ENCODE data around the gene KLHL26.

The KLHL26 gene

DNA sequence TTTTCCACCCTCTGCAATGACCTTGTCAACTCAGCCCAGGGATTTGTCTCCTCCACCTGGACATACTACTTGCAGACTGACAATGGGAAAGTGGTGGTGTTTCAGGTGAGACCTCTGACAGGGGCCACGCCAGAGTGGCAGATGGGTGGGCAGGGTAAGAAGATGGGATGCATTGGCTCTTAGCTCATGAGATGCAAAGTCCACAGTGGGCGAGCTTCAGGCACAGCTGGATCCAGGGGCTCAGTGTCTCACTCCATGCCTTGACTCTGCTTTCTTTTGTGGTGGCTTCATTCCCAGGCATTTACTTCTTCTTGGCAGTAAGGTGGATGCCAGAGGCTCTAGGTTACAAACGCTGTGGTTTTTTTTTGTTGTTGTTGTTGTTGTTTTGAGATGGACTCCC lies 20.8 kb upstream of the KLHL26 start:
- FAIRE-seq: no peak

DNA sequence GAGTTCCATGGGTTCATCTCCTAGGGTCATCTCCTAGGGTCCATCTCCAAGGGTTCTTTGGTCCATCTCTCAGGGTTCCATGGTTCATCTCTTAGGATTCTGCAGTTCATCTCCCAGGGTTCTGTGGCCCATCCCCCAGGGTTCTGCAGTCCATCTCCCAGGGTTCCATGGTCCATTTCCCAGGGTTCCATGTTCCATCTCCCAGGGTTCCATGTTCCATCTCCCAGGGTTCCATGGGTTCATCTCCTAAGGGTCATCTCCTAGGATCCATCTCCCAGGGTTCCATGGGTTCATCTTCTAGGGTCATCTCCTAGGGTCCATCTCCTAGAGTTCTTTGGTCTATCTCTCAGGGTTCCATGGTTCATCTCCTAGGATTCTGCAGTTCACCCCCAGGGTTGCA lies 19.3 kb upstream of the KLHL26 start:
- FAIRE-seq: no peak

DNA sequence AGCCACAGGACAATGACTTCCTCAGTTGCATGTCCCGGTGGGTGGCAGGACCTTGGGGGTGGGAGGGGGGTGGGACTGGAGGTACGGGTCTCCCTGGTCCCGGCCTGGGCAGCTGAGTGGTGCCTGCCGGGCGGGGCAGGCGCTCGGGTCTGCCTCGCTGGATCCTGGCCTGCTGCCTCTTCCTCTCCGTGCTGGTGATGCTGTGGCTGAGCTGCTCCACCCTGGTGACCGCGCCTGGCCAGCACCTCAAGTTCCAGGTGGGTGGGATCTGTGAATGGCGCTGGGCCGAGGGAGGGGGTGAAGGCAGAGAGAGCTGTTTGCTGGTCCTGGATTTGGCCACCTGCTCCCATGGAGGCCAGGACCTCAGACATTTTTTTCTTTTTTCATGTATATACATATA lies 18.6 kb upstream of the KLHL26 start:
- no peak for FAIRE-seq

DNA sequence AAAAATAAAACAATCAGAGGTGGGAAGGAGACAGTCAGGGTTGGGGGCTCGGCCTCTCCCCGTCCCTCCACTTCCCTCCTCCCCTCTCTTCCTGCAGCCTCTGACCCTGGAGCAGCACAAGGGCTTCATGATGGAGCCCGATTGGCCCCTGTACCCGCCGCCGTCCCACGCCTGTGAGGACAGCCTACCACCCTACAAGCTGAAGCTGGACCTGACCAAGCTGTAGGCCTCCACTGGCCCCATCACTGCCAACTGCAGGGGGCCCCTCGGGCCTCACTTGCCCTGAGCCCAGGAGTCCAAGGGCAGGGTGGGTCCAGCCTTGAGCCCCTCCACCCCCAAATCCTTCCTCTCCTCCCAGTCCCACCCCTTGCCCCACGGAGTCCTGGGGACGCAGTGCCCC lies 16.5 kb upstream of the KLHL26 start:
- FAIRE-seq: no peak

DNA sequence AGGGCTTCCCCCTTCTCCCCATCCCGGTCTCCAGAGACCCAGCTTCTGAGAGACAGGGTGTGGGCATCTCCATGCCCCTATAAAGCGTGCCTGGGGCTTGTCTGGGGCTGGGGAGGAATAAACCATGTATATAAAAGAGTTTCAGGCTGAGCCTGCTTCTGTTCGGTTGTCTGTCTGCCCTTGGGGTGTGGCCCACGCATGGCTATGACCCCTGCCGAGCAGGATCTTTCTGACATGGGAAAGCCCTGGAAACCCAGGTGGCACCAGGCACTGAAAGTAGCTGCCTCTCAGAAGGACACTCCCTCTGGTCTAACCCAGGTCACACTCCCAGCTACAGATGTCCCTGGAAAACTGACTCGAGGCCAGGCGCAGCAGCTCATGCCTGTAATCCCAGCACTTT lies 15.9 kb upstream of the KLHL26 start:
- FAIRE-seq: no peak

DNA sequence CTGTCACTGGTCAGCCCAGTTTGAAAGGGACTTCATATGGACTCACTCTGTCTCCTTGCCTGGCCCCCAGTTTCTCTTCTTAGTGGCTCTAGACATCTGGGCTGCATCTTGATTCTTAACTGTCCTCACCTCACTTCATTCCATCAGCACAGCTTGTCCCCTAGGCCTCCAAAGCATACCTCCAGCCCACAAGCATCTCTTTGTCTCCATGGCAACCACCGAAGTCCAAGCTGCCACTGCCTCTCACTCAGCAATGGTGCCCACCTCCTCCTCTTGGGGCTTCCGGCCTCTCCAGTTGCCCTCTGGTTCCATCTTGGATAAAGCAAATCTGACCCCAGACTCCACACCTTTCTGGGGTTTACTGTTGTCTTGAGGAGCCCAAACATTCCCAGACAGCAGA lies 9.9 kb upstream of the KLHL26 start:
- FAIRE-seq: no peak

DNA sequence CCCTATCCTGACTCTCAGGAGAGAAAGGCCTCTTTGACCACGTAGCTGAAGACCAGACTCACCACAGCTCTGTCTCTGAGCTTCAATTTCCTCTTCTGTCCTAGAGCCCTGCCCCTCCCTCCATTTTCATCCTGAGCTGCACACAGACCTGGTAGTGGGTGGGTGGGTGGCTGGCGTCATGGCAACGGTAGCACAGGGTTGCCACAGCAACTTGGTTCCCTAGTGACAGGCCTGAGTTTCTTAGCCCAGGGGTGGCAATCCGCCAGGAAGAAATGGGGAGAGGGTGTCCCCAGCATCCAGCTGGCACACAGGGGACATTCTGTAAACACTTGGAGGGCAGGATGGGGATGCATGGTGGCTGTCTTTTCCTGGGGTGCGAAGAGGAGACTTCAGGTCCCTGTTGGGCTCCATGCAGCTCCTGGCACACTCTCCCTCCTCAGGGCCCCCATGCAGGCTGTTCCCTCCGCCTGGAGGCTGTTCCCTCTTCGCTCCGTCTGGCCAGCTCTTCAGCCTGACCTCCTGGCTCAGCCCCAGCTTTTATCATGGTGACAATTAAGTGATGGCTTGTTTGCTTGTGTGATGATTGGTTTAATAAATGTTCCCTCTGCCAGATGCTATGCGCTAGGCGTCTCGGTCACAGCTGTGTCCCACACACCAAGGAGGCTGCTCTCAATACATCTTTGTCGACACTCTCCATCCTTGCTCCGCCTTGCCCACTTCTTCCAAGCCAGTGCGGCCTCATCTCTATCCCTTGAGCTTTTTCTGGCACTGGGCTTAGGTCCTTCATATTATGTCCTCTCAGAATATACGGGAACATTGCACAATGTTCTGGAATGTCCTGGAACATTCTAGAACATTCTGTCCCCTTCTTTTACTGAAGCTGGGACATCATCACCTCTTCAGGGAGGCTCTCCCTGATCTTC lies 7.4 kb upstream of the KLHL26 start:
- no peak for FAIRE-seq

DNA sequence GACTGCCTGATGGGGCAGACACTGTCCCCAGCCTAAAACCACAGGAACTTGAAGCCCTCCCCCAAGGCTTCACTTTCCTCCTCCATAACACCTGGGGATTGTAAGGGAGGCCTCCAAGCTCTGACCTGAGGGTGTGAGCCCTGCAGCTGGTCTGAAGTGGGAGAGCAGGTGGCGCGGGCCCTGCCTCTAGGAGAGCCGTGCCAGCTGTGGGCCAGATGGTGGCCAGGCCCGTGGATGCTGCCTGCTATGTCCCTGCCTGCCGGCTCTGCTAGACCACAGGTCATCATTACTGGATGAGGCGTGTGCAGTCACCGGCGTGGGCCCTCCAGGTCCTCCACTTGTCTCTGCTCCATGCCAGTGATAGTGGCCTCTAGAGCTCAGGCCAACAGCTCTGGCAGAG lies 3.5 kb upstream of the KLHL26 start:
- no peak for FAIRE-seq

DNA sequence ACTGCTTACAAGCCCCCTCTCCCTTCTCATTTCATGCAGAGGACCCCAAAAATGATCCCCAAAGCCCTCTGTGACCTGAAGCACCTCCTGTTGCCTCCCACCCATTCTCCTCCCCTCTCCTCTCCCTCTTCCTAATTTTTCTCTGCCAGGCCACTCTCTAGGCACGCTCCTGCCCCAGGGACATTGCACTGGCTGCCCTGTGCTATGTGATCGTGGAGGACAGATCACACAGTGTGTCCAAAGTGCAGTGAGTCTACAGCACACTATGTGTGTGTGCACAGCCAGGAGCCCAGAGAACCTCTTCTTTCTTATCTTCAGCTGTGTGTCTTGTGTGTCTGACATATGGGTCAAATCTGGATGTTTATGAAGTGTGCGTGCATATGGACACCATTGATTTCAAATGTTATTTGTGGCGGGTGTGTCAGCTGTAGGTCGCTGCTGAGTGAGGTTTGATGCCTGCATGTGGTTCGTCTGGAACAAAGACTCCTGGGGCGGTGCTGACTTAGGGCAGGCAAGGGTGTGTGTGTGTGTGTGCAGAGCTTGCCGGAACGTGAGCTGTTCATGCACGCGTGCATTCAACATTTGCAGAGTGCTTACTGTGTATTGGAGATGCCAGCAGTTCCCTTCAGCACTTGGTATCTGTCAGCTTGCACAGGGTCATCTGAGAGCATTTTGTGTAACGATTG lies 2.1 kb upstream of the KLHL26 start:
- no peak for FAIRE-seq

DNA sequence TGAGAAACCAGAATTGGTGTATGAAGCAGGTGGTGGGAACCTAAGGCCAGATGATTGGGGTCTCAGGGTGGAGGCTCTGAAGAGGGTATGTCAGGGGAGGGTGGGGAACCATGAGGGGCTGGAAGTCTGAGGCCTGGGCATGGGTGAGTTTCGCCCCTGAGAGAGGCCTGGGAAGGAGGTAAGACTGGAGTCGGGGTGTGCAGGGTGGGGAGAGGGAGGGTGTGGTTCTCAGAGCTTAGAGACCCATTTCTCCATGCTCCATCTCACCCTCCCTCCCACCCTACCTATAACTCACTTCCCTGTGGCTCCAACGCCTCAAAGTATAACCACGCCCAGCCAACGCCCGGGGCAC lies 1.0 kb upstream of the KLHL26 start:
- no peak for FAIRE-seq

DNA sequence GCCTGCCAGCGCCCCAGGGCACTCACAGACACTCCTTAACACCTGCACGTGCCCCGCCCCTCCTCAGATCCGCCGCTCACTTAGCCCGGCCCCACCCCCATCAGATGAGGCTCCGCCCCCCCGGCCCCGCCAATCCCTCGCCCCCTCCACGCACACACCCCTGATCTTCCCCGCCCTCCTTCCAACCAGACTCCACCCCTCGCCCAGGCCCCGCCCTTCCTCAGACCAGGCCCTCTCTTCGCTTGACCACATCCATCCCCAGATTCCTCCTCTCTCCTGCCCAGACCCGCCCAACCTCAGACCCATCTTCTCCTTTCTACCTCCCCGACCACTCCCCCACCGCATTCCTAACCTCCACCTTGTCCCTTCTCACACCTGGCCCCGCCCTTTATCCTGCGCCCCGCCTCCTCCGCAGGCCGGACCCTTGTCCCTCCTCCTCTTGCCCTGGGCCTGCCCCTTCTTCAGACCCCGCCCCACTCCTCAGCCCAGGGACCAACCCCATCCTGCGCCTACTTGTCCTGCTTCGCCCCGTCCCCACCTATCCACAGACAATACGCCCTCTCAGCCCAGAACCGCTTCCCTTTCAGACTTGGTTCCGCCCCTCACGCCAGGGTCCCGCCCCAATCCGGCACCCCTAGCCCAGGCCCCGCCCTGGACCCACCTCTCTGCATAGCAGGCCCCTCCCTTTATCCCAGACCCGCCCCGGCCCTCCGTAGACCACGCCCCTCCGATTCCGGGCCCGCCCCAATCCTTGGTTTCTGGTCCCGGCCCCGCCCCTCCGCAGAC lies 452 bp upstream of the KLHL26 start:
- no peak for FAIRE-seq

DNA sequence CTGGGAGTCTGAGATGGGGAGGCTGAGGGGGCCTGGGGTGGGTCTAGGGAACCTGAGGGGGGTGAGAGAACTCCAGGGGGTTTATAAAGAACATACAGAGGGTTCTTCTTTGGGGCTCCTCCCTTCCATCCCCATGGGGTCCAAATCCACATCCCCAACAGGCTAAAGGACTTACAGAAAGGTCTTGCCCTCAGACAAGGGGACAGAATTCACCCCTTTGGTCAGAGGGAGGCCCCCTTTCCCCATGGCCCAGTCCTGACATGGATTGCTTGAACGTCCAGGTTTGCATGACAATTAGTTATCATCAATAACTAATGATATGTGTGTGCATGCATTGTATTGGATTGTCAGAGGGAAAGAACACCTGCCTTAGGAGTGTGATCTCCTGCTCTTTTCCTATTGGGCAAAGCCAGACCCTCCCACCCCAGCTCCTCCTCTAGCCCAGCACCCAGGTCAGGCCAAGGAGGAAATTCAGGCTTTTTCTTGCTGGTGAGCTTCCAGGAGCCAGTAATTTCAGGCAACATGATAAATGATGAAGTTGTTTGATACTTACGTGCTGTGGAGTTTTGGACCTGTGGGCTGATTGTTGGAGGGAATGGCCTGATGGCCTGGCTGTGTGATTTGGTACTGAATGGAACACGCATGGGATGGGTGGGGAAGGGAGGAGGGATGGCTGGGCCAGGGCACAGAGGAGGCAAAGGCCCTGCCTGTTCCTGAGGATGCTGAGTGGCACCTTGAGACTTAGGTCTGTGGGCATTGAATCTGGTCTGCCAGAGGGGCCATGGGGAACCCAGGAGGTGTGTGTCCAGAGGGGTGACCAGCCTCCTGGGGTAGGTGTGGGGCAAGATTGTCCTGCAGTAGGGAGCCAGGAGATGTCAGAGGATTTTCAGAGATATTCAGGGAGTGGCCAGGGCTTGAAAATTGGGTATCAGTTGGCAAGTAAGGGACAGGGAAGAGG lies 1.1 kb downstream of the KLHL26 start:
- no peak for FAIRE-seq

DNA sequence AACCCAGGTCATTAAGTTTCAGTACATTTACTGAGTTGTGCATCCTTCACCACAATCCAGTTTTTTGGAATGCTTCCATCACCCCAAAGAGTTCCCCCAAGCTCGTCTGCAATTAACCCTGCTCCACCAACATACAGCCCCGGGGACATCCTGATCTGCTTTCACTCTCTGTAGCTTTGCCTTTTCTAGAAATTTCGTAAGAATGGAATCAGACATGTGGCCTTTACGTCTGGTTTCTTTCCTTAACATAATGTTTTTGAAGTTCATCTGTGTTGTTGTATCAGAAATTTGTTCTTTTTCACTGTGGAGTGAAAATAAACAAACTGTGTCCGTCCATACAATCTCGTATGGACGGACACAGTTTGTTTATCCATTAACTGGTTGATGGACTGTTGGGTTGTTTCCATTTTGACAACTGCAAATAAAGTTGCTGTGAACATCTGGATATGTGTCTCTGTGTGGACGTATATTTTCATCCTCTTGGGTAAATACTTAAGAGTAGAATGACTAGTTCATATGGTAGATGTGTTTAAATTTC lies 2.9 kb downstream of the KLHL26 start:
- no peak for FAIRE-seq

DNA sequence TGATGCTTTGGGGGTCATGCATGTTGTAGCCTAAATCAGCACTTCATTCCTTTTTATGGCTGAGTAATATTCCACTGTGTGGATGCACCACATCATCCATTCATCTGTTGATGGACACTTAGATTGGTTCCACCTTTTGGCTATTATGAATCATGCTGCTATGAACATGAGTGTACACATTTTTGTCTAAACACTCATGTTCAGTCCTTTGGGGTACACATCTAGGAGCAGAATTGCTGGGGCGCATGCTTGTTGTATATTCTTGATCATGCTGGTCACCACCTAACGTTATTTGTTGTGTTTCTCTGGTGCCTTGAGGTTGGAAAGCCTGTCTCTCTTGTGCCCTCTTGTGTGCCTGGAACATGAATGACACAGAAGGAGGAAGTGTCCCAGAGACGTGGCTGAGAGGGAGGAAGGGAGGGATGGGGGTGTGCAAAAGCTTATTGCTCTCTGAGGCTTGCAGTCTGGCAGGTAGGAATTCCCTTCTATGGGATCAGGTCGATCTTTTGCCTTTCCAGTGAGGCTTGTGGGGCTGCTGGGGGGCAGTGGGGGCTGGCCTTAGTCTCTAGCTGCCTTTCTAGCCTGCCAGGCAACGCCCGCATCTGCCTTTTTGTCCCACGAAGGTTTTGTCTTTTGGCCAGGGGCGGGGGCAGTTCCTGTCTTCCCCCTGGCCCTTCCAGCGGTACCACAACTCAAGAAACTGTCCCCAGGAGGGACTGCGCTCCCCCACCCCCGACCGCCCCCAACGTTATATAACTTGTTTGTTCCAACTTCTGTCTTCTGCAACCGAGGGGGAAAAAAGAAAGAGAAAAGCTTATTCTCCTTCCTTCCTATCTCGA lies 7.6 kb downstream of the KLHL26 start:
- FAIRE-seq: no peak

DNA sequence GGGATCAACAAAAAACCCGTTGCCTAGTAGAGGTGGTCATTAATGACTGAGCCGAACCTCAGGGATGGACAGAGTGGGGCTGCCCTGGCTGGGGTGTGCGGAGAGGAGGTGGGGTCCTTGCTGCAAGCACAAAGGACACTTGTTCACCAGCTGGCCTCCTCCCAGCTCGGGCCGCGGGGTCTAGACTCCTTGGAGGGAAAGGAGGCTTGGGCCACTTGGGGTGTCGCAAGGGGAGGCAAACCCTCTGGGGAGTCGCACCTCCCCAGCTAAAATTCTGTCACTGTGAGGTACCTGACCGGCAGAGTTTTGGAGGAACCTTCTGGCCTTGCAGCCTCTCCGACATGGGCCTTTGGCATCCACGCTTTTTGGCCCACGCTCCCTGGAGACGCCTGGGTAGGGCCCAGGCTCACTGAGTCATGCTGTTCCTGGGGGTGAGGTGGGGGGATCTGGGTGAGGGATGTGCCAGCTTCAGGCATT lies 8.2 kb downstream of the KLHL26 start:
- FAIRE-seq: no peak

DNA sequence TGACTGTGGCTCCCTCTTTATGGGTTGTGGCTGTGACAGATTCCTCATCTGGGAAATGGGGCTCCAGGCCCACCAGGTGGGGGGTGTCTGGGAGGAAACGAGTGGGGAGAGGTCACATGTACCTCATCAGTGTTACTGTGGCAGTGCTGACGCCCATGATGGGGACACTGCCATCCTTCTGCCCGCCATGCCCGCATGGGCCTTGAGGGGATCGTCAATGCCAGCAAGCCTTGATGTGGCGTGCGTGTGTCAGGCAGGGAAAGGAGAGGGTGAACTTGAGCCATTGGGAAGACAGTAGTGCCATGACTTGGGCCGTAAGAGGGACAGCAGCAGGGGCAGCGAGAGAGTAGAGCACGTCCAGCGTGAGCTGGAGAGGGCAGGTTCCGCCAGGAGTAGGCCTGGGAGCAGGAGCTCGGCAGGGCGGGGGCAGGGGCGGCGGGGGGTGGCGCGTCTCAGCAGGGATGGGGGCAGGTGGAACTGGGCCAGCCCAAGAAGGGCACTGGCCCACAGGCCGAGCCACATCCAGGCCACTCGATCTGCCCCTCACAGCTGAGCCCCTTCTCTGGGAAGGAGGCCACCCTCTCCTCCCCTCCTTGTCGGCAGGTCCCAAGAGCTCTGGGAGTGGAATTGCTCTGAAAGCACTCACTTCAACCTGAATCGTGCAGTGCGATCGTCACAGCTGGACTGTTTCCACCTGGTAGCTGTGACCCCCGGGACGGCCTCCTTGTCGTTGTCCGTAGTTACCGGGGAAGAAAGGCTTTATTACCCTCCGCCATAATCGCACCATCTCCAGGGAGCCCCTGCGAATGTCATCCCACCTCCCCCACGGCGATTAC lies 9.9 kb downstream of the KLHL26 start:
- FAIRE-seq: no peak

DNA sequence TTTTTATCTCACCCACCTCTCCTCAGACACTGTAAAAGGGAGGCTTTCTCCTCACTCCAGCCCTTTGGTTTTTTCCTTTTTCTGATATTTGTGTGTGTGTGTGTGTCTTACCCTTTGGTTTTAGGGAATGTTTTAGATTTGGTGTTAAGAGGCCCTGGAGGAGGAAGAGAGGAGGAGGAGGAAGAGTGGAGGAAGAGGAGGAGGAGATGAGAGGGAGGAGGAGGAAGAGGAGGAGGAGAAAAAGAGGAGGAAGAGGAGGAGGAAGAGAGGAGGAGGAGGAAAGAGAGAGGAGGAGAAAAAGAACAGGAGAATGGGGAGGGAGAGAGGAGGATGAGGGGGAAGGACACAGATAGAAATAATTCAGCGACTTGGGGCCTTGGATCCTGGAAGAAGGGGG lies 10.5 kb downstream of the KLHL26 start:
- no peak for FAIRE-seq

DNA sequence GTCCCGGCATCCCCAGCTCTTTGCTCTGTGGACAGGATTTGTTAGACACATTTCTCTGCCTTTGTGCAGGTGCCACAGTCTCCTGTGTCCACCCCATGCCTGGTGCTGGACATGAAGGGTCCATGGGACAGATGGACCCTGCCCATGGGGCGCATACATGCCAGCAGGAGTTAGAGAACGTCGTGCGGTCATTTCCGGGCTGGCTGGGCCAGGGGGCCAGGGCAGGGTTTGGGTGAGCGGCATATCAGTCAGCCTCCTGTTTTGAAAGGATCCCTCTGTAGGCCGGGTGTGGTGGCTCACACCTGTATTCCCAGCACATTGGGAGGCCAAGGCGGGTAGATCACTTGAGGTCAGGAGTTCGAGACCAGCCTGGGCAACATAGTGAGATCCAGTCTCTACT lies 11.0 kb downstream of the KLHL26 start:
- FAIRE-seq: no peak

DNA sequence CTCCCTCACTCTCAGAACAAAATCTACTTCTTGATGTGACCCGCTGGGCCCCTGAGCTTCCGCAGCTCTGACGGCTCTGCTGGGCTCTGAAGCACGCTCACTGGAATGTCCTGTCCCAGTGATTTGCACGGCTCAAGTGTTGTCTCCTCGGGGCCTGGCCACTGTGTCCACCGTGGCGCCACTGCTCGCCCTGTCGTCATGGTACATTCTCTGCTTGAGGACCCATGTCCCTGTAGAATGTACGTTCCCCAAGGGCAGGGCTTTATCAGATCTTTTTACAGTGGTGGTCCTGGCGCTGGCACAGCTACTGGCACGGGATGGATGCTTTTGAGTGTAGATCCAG lies 12.1 kb downstream of the KLHL26 start:
- FAIRE-seq: no peak

DNA sequence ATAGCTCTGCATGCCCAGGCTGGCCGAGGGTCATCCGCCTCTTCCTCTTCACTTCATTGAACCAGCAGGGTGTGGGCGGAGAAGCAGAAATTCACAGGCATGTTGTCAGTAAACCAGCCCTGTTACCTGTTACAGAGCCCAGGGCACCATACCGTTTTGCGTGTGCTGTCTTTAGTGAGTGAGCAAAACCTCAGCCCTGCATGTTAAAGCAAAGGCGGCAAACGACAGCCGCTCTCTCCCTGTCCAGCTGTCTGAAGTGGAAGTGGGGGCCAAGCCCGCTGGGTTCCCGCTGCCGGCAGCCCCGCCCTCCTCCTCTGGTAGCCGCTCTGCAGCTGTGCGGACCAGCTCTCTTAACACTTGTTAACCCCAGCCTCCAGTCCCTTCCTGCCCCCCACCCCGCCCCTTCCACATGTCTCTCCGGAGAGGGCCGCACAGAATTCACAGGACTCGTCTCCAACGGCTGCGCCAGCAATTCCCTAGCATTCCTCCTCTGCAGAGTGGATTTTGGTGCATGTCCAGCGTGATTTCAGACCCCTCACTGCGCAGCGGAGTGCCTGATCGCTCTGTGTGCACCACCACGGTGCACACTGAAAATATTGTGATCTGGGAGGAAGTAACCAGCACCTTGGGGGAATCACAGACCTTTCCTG lies 12.7 kb downstream of the KLHL26 start:
- no peak for FAIRE-seq
